Keratinocyte (primary cell): ENCODE results near the gene CEP68.
"Not testable (repeated sequence)": the region's sequence is repeated elsewhere in the genome, so short reads cannot be mapped to it uniquely, and the experiment has no call there.

ENCODE experiments used
- EZH2 ChIP-seq: IDR thresholded peaks from one replicate; pipeline ENCODE4 v1.6.1; 2012; ENCODE audit warnings: inconsistent platforms, mild to moderate bottlenecking, low read length, moderate library complexity
- TF ChIP-seq, protein P1 (sequence below), 3 experiments: IDR thresholded peaks in 1 of 3; conservative IDR thresholded peaks in 1 of 3; optimal IDR thresholded peaks in 1 of 3; 2 replicates in 2 of 3; 3 replicates in 1 of 3; pipeline versions ENCODE3 to v1.5.1; 2011; ENCODE audit warnings: low read length in 3 of 3, mild to moderate bottlenecking in 3 of 3, moderate library complexity in 2 of 3, control low read depth in 1 of 3, inconsistent platforms in 1 of 3; ENCODE audit not compliant: insufficient read depth in 2 of 3; ENCODE audit errors: extremely low read depth in 1 of 3

DNA sequence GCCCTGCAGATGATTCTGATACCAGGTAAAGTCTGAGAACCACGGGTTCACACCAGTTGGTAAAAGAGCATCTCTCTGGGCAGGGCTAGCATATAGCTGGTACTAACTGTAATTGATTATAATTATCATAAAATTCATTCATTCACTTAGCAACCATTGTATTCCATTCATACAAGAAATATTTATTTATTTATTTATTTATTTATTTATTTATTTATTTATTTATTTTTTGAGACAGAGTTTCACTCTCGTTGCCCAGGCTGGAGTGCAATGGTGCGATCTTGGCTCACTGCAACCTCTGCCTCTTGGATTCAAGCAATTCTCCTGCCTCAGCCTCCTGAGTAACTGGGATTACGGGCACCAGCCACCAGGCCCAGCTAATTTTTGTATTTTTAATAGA, 22.5 kb upstream of the CEP68 start:
- TF ChIP-seq, protein P1, sequence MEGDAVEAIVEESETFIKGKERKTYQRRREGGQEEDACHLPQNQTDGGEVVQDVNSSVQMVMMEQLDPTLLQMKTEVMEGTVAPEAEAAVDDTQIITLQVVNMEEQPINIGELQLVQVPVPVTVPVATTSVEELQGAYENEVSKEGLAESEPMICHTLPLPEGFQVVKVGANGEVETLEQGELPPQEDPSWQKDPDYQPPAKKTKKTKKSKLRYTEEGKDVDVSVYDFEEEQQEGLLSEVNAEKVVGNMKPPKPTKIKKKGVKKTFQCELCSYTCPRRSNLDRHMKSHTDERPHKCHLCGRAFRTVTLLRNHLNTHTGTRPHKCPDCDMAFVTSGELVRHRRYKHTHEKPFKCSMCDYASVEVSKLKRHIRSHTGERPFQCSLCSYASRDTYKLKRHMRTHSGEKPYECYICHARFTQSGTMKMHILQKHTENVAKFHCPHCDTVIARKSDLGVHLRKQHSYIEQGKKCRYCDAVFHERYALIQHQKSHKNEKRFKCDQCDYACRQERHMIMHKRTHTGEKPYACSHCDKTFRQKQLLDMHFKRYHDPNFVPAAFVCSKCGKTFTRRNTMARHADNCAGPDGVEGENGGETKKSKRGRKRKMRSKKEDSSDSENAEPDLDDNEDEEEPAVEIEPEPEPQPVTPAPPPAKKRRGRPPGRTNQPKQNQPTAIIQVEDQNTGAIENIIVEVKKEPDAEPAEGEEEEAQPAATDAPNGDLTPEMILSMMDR (optimal IDR thresholded peaks at IDR 0.05 in 1 of 3, IDR thresholded peaks at IDR 0.05 in 1 of 3, conservative IDR thresholded peaks at IDR 0.05 in 1 of 3; ENCODE audit: extremely low read depth in 1 of 3, insufficient read depth in 2 of 3, low read length in 3 of 3) = not testable (repeated sequence)
- TF ChIP-seq EZH2 = not testable (repeated sequence)
